ENCODE data around the gene MBD3. TPM values are rescaled to one million over a fixed set of nuclear protein-coding genes. Genes with fewer than 3 reads are reported as not detected.

MBD3 gene
- total and polyA plus RNA-seq, 2 of the 4 experiments (the other 2 are of a cell fraction): 42.5 to 66.3 TPM

GRCh38 chr19:1532003-1532402, 60.7 kb downstream of the MBD3 start:
- no TSS peak for BruUV-seq (replicated peaks)
- Histone ChIP-seq H2BK120ac (ENCODE audit: low read depth, low read length) (no peak overlapping the region), H4K20me1 (ENCODE audit: insufficient read depth, low read length) (no peaks in the 10 kb centered on the region; the same call in 1 of the 2 replicates), H3K27ac (ENCODE audit: insufficient read depth, low read length) (no peak overlapping the region), H3K79me1 (ENCODE audit: low read depth in 1 of 2, low read length in 2 of 2) (no peaks in the 10 kb centered on the region), H2BK20ac (ENCODE audit: low read depth, low read length) (no peak overlapping the region), H3K9me3 (ENCODE audit: control insufficient read depth, insufficient read depth, low read length) (no peaks in the 10 kb centered on the region), H2AFZ (replicated peaks; ENCODE audit: low read length, poor library complexity) (no peak overlapping the region), H3K14ac (replicated peaks; ENCODE audit: low read depth, low read length) (no peak overlapping the region), H3K4me3 (ENCODE audit: insufficient read depth, low read depth, low read length) (no peak overlapping the region), H3K36me3 (ENCODE audit: control insufficient read depth, insufficient read depth, low read length) (no peaks in the 10 kb centered on the region), H3K23ac (ENCODE audit: low read depth, low read length) (no peak overlapping the region), H3K9ac (ENCODE audit: low read depth, low read length) (no peak overlapping the region), H2BK5ac (ENCODE audit: low read depth, low read length, poor library complexity, severe bottlenecking) (no peak overlapping the region), H3K4me1 (ENCODE audit: control insufficient read depth, insufficient read depth, low read length) (no peaks in the 10 kb centered on the region), H3K56ac (ENCODE audit: extremely low read depth, insufficient read depth, low read length) (no peak overlapping the region), H4K91ac (ENCODE audit: insufficient read depth, low read depth, low read length) (no peak overlapping the region), H3K4me2 (ENCODE audit: low read depth, low read length) (no peak overlapping the region), H2AK9ac (replicated peaks; ENCODE audit: low read depth, low read length, poor library complexity) (no peak overlapping the region), H4K8ac (ENCODE audit: low read depth in 2 of 2, low read length in 2 of 2) (no peak overlapping the region), H3K4ac (ENCODE audit: low read depth, low read length) (no peak overlapping the region), H3K9me1 (ENCODE audit: insufficient read depth, low read length) (no peaks in the 10 kb centered on the region), H3K18ac (ENCODE audit: low read depth, low read length) (no peak overlapping the region), H4K5ac (ENCODE audit: low read depth, low read length) (no peak overlapping the region), H2BK15ac (ENCODE audit: low read depth, low read length) (no peak overlapping the region), H3K27me3 (ENCODE audit: control insufficient read depth, insufficient read depth, low read length) (peaks cover 3% of the 10 kb centered on the region), H2AK5ac (ENCODE audit: low read depth, low read length) (no peak overlapping the region)
- WGBS, 2 experiments (ENCODE audit: extremely low coverage in 2 of 2, insufficient read length in 1 of 2): 90% methylated on average over 2 of the region's 9 CpGs; no CpG with 5 or more reads in 1 of the 2 experiments
- ChIA-PET CTCF (interaction anchor here (1.1 kb wide), 1 partner anchor 14 kb away, joined by 4 read pairs; no protein-coding TSS in a partner anchor), POLR2A (ENCODE audit: unreplicated experiment) (no interaction called here)
- no peak for DNase-seq
- ATAC-seq (ENCODE audit: low read depth): no peak
- in situ Hi-C loops (cut with MboI; ENCODE audit: low sequenced_read_pairs): loop anchor here (25.0 kb wide), 1 partner anchor 255 kb away; no protein-coding TSS in a partner anchor
- intact Hi-C loops (cut with micrococcal nuclease): no loop called here
- no peak for TF ChIP-seq ELK1 (IDR thresholded peaks at IDR 0.05; ENCODE audit: borderline replicate concordance, low read depth, low read length)
- no peak for TF ChIP-seq MXI1 (IDR thresholded peaks at IDR 0.05; ENCODE audit: borderline replicate concordance, low read depth, low read length)
- TF ChIP-seq MAFK (IDR thresholded peaks at IDR 0.05; ENCODE audit: low read depth, low read length): no peak
- no peak for TF ChIP-seq SMC3 (IDR thresholded peaks at IDR 0.05; ENCODE audit: low read depth, low read length)
- TF ChIP-seq RAD21 (IDR thresholded peaks at IDR 0.05; ENCODE audit: low read length): no peak
- no peak for TF ChIP-seq USF2 (IDR thresholded peaks at IDR 0.05; ENCODE audit: low read depth, low read length)
- TF ChIP-seq RFX5 (IDR thresholded peaks at IDR 0.05; ENCODE audit: low read depth, low read length): no peak
- TF ChIP-seq BHLHE40 (IDR thresholded peaks at IDR 0.05; ENCODE audit: low read depth, low read length): no peak
- dilution Hi-C loops (cut with HindIII; ENCODE audit: low sequenced_read_pairs, unreplicated experiment): no loop called here
